ENCODE measurements around the gene DUSP12. TPM values are rescaled to one million over a fixed set of nuclear protein-coding genes. Genes with fewer than 3 reads are reported as not detected.

The DUSP12 gene
- total and polyA plus RNA-seq, 2 experiments from 2014 or later = 28.4 to 37.2 TPM

DNA sequence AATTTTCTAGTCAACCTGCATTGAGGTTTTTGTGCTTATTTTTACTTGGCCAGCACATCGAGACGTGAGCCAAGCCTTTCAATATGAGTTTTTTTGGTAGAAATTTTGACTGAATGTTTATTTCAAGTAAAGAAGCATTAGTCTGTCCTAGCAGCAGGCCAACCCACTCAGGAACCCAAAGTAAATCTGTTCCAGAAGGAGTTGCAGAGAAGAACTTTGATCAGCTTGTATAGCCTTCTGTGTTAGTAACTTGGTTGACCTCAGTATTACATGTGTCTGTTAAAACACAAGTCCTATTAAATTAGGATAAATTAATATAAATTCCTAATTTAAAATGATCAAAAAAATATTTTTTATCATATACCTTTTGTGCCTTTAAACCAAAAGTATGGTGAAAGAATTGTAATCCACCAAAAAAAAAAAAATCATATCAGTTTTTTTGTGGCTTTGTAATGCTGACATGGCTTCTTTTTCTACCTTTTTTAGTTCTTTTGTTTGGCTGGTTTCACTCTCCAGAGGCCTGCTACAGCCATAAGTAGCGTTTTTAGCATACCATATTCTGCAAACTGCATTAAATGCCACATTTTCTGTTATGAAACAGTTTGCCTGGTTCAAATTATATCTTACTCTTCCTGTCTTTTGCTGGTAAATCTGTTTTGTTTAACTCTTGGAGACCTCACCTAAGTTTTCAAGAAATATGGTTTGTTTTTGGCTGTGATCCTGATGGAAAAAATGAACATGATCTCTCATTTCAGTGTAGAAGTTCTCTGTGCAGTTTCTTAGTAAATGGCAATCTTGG is 56.0 kb downstream of the DUSP12 start:
- no peaks in the 10 kb centered on the region for H3K9me2 ChIP-seq (ENCODE audit: insufficient read depth)

More for the DNA sequence above, 56.0 kb downstream of the DUSP12 start:
- 0 out of 2 replicates have a peak, but pooled peaks cover under 1% of the 10 kb centered on the region for H3K36me3 ChIP-seq (ENCODE audit: insufficient read depth)
- H3K27me3 ChIP-seq (ENCODE audit: insufficient read depth) = no peaks in the 10 kb centered on the region
- H4K20me1 ChIP-seq (replicated peaks; ENCODE audit: insufficient read depth) = no peaks in the 10 kb centered on the region; the same call in 1 of the 2 replicates
- H3F3A ChIP-seq (replicated peaks; ENCODE audit: low read depth) = no peaks in the 10 kb centered on the region
- ATAC-seq (no peak), DNase-seq (ENCODE audit: low spot score) (no peak)
- TF ChIP-seq ZNF114 (CRISPR knock-in tag; IDR thresholded peaks at IDR 0.05) (no peak), EZH2 (IDR thresholded peaks at IDR 0.05; ENCODE audit: low read depth, unreplicated experiment) (no peak), POLR2AphosphoS5 (IDR thresholded peaks at IDR 0.05; ENCODE audit: low read depth) (no peak)
- TF ChIP-seq, protein P1, sequence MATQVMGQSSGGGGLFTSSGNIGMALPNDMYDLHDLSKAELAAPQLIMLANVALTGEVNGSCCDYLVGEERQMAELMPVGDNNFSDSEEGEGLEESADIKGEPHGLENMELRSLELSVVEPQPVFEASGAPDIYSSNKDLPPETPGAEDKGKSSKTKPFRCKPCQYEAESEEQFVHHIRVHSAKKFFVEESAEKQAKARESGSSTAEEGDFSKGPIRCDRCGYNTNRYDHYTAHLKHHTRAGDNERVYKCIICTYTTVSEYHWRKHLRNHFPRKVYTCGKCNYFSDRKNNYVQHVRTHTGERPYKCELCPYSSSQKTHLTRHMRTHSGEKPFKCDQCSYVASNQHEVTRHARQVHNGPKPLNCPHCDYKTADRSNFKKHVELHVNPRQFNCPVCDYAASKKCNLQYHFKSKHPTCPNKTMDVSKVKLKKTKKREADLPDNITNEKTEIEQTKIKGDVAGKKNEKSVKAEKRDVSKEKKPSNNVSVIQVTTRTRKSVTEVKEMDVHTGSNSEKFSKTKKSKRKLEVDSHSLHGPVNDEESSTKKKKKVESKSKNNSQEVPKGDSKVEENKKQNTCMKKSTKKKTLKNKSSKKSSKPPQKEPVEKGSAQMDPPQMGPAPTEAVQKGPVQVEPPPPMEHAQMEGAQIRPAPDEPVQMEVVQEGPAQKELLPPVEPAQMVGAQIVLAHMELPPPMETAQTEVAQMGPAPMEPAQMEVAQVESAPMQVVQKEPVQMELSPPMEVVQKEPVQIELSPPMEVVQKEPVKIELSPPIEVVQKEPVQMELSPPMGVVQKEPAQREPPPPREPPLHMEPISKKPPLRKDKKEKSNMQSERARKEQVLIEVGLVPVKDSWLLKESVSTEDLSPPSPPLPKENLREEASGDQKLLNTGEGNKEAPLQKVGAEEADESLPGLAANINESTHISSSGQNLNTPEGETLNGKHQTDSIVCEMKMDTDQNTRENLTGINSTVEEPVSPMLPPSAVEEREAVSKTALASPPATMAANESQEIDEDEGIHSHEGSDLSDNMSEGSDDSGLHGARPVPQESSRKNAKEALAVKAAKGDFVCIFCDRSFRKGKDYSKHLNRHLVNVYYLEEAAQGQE (IDR thresholded peaks at IDR 0.05; ENCODE audit: unreplicated experiment) = no peak
- TF ChIP-seq, protein P2, sequence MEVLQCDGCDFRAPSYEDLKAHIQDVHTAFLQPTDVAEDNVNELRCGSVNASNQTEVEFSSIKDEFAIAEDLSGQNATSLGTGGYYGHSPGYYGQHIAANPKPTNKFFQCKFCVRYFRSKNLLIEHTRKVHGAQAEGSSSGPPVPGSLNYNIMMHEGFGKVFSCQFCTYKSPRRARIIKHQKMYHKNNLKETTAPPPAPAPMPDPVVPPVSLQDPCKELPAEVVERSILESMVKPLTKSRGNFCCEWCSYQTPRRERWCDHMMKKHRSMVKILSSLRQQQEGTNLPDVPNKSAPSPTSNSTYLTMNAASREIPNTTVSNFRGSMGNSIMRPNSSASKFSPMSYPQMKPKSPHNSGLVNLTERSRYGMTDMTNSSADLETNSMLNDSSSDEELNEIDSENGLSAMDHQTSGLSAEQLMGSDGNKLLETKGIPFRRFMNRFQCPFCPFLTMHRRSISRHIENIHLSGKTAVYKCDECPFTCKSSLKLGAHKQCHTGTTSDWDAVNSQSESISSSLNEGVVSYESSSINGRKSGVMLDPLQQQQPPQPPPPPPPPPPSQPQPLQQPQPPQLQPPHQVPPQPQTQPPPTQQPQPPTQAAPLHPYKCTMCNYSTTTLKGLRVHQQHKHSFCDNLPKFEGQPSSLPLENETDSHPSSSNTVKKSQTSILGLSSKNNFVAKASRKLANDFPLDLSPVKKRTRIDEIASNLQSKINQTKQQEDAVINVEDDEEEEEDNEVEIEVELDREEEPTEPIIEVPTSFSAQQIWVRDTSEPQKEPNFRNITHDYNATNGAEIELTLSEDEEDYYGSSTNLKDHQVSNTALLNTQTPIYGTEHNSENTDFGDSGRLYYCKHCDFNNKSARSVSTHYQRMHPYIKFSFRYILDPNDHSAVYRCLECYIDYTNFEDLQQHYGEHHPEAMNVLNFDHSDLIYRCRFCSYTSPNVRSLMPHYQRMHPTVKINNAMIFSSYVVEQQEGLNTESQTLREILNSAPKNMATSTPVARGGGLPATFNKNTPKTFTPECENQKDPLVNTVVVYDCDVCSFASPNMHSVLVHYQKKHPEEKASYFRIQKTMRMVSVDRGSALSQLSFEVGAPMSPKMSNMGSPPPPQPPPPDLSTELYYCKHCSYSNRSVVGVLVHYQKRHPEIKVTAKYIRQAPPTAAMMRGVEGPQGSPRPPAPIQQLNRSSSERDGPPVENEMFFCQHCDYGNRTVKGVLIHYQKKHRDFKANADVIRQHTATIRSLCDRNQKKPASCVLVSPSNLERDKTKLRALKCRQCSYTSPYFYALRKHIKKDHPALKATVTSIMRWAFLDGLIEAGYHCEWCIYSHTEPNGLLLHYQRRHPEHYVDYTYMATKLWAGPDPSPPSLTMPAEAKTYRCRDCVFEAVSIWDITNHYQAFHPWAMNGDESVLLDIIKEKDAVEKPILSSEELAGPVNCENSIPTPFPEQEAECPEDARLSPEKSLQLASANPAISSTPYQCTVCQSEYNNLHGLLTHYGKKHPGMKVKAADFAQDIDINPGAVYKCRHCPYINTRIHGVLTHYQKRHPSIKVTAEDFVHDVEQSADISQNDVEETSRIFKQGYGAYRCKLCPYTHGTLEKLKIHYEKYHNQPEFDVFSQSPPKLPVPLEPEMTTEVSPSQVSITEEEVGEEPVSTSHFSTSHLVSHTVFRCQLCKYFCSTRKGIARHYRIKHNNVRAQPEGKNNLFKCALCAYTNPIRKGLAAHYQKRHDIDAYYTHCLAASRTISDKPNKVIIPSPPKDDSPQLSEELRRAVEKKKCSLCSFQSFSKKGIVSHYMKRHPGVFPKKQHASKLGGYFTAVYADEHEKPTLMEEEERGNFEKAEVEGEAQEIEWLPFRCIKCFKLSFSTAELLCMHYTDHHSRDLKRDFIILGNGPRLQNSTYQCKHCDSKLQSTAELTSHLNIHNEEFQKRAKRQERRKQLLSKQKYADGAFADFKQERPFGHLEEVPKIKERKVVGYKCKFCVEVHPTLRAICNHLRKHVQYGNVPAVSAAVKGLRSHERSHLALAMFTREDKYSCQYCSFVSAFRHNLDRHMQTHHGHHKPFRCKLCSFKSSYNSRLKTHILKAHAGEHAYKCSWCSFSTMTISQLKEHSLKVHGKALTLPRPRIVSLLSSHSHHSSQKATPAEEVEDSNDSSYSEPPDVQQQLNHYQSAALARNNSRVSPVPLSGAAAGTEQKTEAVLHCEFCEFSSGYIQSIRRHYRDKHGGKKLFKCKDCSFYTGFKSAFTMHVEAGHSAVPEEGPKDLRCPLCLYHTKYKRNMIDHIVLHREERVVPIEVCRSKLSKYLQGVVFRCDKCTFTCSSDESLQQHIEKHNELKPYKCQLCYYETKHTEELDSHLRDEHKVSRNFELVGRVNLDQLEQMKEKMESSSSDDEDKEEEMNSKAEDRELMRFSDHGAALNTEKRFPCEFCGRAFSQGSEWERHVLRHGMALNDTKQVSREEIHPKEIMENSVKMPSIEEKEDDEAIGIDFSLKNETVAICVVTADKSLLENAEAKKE (CRISPR knock-in tag; IDR thresholded peaks at IDR 0.05) = no peak
- peaks cover 4% of the 10 kb centered on the region; the same call in 2 of the 3 replicates for H3K4me1 Mint-ChIP-seq
- H2AFZ ChIP-seq = no peak overlapping the region
- no peaks in the 10 kb centered on the region for H3K27me3 Mint-ChIP-seq (ENCODE audit: insufficient read depth, low read depth, poor library complexity)
- peaks cover 17% of the 10 kb centered on the region for H3K36me3 Mint-ChIP-seq (ENCODE audit: low read depth)
- no peak overlapping the region for H3K4me3 Mint-ChIP-seq
- peaks cover 12% of the 10 kb centered on the region; the same call in 2 of the 3 replicates for H3K9me3 Mint-ChIP-seq
- H3K4me3 ChIP-seq = no peak overlapping the region
- H3K27ac Mint-ChIP-seq = no peak overlapping the region
- H3K27ac ChIP-seq (ENCODE audit: low read depth) = no peak overlapping the region
- H3K4me1 ChIP-seq (ENCODE audit: insufficient read depth) = peaks cover 4% of the 10 kb centered on the region; the same call in 1 of the 2 replicates
- H3K79me2 ChIP-seq (replicated peaks; ENCODE audit: insufficient read depth) = no peaks in the 10 kb centered on the region
- H3K4me2 ChIP-seq = no peak overlapping the region

Small RNA genes lying within 50 kb of the gene (small RNA-seq; reads per million reads assigned to genes)
- gene RN7SL466P (ENCODE audit: low replicate concordance) = not detected

Other genes starting within 250 kb of the DUSP12 start
- gene FCGR2A, start 244.3 kb upstream of the DUSP12 start, total RNA-seq (2014; rRNA removed; shearing (Covaris generic)) = 1.3 TPM in 1 of 2 replicates, not detected in the other
- gene FCGR2A, start 244.3 kb upstream of the DUSP12 start, polyA plus RNA-seq (2016; fragmentation: Nextera tagmentation; extraction: Ambion mirVana) = 0.08 and 0.38 TPM in 2 replicates
- not detected in 2 replicates for gene HSPA6, start 225.2 kb upstream of the DUSP12 start, total RNA-seq (2014; rRNA removed; shearing (Covaris generic))
- 0.09 TPM in 1 of 2 replicates, not detected in the other for gene HSPA6, start 225.2 kb upstream of the DUSP12 start, polyA plus RNA-seq (2016; fragmentation: Nextera tagmentation; extraction: Ambion mirVana)
- gene FCGR3A, start 200.0 kb upstream of the DUSP12 start, total RNA-seq (2014; rRNA removed; shearing (Covaris generic)) = not detected in 2 replicates
- 0.10 TPM in 1 of 2 replicates, not detected in the other for gene FCGR3A, start 200.0 kb upstream of the DUSP12 start, polyA plus RNA-seq (2016; fragmentation: Nextera tagmentation; extraction: Ambion mirVana)
- not detected in 2 replicates for gene FCGR3B, start 118.6 kb upstream of the DUSP12 start, total RNA-seq (2014; rRNA removed; shearing (Covaris generic))
- gene FCGR3B, start 118.6 kb upstream of the DUSP12 start, polyA plus RNA-seq (2016; fragmentation: Nextera tagmentation; extraction: Ambion mirVana) = not detected in 2 replicates
- gene FCGR2B, start 86.6 kb upstream of the DUSP12 start, total RNA-seq (2014; rRNA removed; shearing (Covaris generic)) = not detected in 2 replicates
- gene FCGR2B, start 86.6 kb upstream of the DUSP12 start, polyA plus RNA-seq (2016; fragmentation: Nextera tagmentation; extraction: Ambion mirVana) = not detected in 2 replicates
- not detected in 2 replicates for gene FCRLA, start 42.6 kb upstream of the DUSP12 start, total RNA-seq (2014; rRNA removed; shearing (Covaris generic))
- 0.24 and 0.50 TPM in 2 replicates for gene FCRLA, start 42.6 kb upstream of the DUSP12 start, polyA plus RNA-seq (2016; fragmentation: Nextera tagmentation; extraction: Ambion mirVana)
- 0.56 TPM in 1 of 2 replicates, not detected in the other for gene FCRLB, start 28.2 kb upstream of the DUSP12 start, total RNA-seq (2014; rRNA removed; shearing (Covaris generic))
- 0.37 and 0.47 TPM in 2 replicates for gene FCRLB, start 28.2 kb upstream of the DUSP12 start, polyA plus RNA-seq (2016; fragmentation: Nextera tagmentation; extraction: Ambion mirVana)
- gene ATF6, start 16.5 kb downstream of the DUSP12 start, total RNA-seq (2014; rRNA removed; shearing (Covaris generic)) = 9.7 and 13.5 TPM in 2 replicates
- 4.0 and 5.0 TPM in 2 replicates for gene ATF6, start 16.5 kb downstream of the DUSP12 start, polyA plus RNA-seq (2016; fragmentation: Nextera tagmentation; extraction: Ambion mirVana)

Measured in GM23338 (cell line).